GM20000 (cell line): Measurements from ENCODE around the gene HOXB6.

Source experiments
- DNase-seq: peaks from one replicate; pipeline ENCODE4 v3.0.0; 2012; ENCODE audit warnings: low spot score
- TF ChIP-seq, protein P1 (sequence below): IDR thresholded peaks from 2 replicates; pipeline ENCODE4 v1.5.1; 2012; ENCODE audit warnings: mild to moderate bottlenecking, control low read depth; ENCODE audit errors: extremely low read depth, missing control alignments

HOXB6 gene

DNA sequence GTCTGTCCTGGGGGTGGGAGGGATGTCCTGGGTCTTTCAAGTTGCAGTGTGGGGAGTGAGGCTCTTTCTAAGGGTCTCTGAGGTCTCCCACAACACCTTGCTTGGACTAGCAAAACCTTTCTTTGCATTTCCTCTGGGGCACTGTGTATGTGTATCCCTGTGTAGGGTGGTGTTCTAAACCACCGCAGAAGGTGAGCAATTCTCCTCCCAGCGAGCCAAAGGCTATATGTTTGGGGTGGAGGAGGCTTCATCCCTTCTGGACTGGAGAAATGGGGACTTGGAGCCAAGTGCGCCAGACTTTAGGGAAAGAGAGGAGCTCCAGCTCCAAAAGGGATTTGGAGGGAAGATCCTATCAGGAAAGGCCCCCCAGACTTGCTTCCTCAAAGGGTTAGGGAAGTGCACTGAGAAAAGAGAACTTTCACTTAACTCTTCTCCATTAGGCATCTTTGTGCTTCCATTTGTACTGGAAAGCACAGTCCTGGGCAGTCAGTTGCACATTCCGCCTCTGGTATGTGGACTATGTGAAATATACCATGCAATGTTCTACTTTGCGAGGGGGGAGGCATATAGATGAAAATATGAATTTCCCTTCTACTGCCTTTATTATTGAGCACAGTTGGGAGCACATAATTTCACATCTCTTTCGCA, 40.2 kb upstream of the HOXB6 start:
- TF ChIP-seq, protein P1, sequence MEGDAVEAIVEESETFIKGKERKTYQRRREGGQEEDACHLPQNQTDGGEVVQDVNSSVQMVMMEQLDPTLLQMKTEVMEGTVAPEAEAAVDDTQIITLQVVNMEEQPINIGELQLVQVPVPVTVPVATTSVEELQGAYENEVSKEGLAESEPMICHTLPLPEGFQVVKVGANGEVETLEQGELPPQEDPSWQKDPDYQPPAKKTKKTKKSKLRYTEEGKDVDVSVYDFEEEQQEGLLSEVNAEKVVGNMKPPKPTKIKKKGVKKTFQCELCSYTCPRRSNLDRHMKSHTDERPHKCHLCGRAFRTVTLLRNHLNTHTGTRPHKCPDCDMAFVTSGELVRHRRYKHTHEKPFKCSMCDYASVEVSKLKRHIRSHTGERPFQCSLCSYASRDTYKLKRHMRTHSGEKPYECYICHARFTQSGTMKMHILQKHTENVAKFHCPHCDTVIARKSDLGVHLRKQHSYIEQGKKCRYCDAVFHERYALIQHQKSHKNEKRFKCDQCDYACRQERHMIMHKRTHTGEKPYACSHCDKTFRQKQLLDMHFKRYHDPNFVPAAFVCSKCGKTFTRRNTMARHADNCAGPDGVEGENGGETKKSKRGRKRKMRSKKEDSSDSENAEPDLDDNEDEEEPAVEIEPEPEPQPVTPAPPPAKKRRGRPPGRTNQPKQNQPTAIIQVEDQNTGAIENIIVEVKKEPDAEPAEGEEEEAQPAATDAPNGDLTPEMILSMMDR = no peak

DNA sequence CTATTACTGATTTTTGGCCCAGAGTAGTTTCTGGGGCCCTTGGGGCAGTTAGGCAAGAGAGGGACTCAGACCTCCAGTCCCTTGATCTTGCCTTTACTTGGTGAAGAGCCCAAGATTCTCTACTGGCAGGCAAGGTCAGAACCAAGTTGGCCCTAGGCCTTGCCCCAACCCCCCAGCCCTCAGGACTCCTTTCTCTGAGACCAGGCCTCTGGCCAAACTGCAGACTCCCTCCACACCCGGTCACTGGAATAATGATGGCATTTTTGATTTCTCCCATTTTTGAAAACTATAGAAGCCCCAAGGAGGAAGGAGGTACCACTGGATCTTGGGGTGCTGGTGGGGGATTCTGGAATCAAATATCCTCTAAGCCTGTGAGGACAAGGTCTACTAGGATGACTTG, 39.4 kb upstream of the HOXB6 start:
- TF ChIP-seq, protein P1 = no peak
- DNase-seq = peak; percentile 10

More for the DNA sequence above, 40.2 kb upstream of the HOXB6 start:
- DNase-seq = peak; percentile 23

DNA sequence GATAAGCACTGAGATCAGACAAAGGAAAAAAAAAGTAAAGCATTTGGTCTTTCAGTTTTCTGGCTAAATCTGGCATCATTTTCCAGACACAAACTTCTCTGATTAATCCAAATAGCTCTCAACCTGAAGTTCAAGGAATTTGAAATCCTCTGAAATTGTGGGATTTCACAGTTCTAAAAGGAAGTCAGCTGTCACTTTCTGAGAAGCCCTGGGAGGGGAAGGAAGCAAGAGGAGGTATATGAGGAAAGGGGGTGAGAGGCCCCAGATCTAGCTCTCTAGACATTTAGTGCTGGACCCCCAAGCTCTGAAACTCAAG, 38.9 kb upstream of the HOXB6 start:
- peak; percentile 7 for DNase-seq
- TF ChIP-seq, protein P1 = no peak

DNA sequence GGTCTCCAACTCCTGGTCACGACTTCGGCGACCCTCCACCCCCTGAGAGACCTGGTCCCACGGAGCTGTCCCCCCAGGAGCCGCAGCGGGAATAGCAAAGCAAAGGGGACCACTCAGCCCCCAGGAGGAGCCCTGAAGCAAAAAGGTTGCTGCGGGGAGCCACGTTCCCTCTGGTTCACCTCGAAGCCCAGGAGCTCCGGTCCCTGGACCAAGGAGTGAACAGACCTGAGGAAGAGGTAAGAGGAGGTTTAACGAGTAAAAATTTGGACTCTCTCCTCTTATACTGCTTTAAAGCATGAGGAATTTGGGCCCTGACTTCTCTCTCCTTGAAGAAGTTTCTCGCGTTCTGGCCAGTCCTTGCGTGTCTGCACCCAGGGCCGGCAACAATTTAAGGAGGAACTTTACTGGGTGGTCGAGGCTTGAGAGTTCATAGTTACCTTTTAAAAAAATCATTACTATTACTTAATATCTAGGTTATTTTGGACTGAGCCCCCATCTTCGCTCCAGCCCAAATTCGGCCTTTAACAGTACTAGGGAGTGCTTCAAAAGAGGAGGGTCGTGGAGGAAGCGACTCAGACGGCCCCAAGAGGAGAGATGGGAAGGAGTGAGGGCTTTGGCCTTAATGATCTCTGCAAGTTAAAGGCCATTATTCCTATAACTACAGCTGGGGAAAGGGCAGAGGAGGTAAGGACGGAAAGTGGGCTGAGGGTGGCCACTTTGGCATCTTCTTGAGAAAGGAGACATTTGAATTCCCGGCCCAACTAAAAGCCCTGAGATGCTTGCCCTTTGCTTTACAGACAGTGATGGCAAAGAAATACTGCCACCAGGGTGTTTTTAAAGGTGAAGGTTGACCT, 38.3 kb upstream of the HOXB6 start:
- DNase-seq = peak; percentile 9
- TF ChIP-seq, protein P1 = no peak

DNA sequence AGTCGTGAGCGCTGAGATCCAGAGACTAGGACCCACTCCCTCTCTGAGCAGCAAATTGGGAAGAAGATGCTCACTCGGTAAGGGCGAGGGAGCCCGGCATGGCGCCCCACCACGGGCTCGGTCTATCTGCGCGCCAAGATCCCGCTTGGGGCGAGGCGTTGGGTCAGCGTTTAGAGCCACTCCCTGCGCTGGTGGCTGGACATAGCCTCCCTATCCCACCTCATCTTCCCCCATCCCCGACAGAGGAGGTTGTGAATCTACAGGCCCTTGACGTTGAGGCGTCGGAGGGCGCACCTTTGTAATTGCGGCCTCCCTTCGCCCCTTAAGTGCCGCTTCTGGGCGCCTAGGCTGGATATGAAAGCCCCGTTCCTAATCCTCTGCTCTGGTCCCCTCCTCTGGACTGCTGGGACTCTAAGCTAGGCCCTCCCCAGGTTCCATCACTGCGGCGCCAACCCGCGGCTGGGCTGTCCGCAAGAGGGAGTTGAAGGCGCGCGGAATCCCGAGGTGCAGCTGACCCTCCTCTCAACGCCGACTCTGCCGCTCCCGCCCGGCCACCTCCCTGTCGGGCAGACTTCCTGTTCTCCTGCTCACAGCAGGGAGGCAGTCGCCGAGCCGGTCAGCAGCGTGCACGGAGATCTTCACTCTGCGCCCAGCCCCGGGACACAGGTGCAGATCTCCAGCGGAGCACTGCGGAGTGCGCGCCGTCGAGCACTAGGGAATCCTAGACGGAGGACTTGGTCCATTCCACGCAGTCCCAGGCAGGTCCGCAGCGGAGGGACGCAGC, 37.5 kb upstream of the HOXB6 start:
- DNase-seq = peak; percentile 35
- TF ChIP-seq, protein P1 = no peak

DNA sequence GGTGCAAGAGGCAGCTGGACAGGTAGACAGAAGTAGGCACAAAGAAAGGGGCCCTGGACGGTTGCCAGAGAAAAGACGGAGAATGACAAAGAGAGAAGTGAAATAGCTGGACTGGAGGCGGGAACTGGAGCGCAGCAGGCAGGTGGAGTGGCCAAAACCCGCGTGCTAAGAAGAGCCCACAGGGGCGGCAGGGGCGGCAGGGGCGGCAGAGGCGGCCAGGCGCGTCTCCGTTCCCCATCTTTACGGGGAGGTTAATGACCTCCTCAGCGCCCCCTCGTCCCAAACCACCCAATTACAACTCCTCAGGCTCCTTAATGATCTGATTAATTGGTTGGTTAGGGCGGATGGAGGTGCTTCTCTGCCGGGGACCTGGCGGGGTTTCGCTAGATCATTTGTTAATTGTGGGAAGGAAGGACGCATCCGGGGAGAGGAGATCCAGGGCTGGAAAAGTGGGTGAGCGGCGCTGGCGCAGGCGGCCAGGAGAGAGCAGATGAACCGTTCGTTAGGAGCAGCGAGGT, 36.8 kb upstream of the HOXB6 start:
- TF ChIP-seq, protein P1 = no peak
- no peak for DNase-seq

DNA sequence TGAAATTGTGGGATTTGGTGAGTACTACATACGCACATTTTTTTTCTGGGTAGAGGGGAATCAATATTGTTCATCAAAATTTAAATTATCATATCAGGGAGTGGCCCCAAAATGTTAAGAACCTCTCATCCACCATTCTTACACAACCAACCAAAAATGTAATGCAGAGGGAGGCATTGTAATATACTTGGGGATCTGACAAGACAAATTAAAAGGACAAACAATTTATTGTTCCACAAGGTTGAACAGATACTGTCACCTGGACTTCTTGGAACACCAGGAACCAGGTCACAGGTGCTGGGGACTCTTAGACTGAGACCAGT, 36.0 kb upstream of the HOXB6 start:
- TF ChIP-seq, protein P1 = no peak
- no peak for DNase-seq
